ENCODE data around the gene SERINC5.
A peak's percentile ranks its signal among the peaks of the same experiment; 100 is the strongest.

The SERINC5 gene

DNA sequence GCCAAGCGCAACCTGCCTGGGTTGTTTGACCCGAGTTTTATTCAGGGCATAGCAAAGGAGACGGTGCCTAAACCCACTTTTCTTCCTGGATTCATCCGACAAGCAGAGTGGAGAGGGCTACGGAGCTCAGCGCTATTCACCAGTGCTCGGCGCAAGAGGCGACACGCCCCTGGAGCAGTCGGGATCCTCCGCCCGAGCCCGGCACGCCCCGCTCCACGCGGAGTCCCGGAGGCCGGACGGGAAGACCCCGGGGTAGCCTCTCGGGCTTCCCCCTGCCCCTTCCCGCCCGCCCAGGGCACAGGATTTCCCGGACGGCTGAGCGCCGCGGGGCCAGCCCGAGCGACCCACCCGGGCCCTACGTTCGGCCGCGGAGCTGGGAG, 427 bp downstream of the SERINC5 start:
- peak overlapping the region; percentile 80 for H3K4me3 ChIP-seq (replicated peaks; ENCODE audit: low read depth, low read length)
- TF ChIP-seq, protein P1, sequence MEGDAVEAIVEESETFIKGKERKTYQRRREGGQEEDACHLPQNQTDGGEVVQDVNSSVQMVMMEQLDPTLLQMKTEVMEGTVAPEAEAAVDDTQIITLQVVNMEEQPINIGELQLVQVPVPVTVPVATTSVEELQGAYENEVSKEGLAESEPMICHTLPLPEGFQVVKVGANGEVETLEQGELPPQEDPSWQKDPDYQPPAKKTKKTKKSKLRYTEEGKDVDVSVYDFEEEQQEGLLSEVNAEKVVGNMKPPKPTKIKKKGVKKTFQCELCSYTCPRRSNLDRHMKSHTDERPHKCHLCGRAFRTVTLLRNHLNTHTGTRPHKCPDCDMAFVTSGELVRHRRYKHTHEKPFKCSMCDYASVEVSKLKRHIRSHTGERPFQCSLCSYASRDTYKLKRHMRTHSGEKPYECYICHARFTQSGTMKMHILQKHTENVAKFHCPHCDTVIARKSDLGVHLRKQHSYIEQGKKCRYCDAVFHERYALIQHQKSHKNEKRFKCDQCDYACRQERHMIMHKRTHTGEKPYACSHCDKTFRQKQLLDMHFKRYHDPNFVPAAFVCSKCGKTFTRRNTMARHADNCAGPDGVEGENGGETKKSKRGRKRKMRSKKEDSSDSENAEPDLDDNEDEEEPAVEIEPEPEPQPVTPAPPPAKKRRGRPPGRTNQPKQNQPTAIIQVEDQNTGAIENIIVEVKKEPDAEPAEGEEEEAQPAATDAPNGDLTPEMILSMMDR (IDR thresholded peaks at IDR 0.05; ENCODE audit: low read length, missing control alignments), result no peak
- peak; percentile 61 for DNase-seq (ENCODE audit: low read depth)

- DNase-seq (ENCODE audit: low read depth), result peak; percentile 24
- H3K4me3 ChIP-seq (replicated peaks; ENCODE audit: low read depth, low read length), result peak overlapping the region; percentile 80
- TF ChIP-seq, protein P1 (IDR thresholded peaks at IDR 0.05; ENCODE audit: low read length, missing control alignments), result no peak
These were observed 949 bp downstream of the SERINC5 start for GRCh38 chr5:80254767-80255430.

DNA sequence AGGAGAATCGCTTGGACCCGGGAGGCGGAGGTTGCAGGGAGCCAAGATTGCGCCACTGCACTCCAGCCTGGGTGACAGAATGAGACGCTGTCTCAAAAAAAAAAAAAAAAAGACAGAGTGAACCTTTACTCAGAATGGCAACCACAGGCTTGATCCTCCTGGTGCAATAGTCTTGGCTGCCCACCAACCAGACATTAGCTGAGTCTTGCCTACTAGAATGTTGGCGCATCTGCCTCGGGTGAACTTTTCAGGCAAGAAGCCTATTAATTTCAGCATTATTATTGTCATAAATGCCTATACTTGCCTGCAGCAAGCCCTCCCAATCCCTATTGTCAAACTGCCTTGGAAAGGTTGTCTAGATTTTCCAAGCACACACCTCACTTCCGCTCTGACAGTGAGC, 4.2 kb downstream of the SERINC5 start:
- TF ChIP-seq, protein P1 (IDR thresholded peaks at IDR 0.05; ENCODE audit: low read length, missing control alignments), result no peak
- H3K4me3 ChIP-seq (replicated peaks; ENCODE audit: low read depth, low read length), result no peak overlapping the region
- DNase-seq (ENCODE audit: low read depth), result no peak

- no peak for DNase-seq (ENCODE audit: low read depth)
- TF ChIP-seq, protein P1 (IDR thresholded peaks at IDR 0.05; ENCODE audit: low read length, missing control alignments), result no peak
- H3K4me3 ChIP-seq (replicated peaks; ENCODE audit: low read depth, low read length), result no peak overlapping the region
These were observed 5.0 kb downstream of the SERINC5 start for GRCh38 chr5:80250801-80251200.

GRCh38 chr5:80249901-80250300, 5.9 kb downstream of the SERINC5 start:
- no peak overlapping the region for H3K4me3 ChIP-seq (replicated peaks; ENCODE audit: low read depth, low read length)
- DNase-seq (ENCODE audit: low read depth), result no peak
- TF ChIP-seq, protein P1 (IDR thresholded peaks at IDR 0.05; ENCODE audit: low read length, missing control alignments), result no peak

DNA sequence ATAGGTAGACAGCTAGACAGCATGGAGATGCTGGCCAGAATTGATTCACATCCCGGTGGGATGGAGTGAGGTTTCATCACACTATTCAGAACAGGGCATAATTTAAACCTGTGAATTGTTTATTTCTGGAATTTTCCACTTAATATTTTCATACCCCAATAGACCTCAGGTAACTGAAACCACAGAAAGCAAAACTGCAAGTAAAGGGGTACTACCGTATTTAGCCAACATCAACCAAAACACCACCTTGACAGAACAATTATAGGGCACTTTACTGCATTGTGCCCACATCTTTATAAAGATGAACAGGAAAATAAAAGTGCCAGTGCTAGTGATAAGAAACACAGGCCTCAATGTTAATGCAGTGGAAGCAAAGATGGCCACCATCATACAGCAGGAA, 7.5 kb downstream of the SERINC5 start:
- no peak overlapping the region for H3K4me3 ChIP-seq (replicated peaks; ENCODE audit: low read depth, low read length)
- TF ChIP-seq, protein P1 (IDR thresholded peaks at IDR 0.05; ENCODE audit: low read length, missing control alignments), result no peak
- no peak for DNase-seq (ENCODE audit: low read depth)
